Forelimb muscle (tissue), 1 donor: ENCODE measurements around the gene RASA4. TPM values are rescaled to one million over a fixed set of nuclear protein-coding genes. Genes with fewer than 3 reads are reported as not detected.
"Not testable (repeated sequence)": the region's sequence is repeated elsewhere in the genome, so short reads cannot be mapped to it uniquely, and the experiment has no call there.

Experiments
- DNase-seq: peaks from one replicate; pipeline ENCODE4 v3.0.0-alpha.2; 2013; ENCODE audit warnings: low read depth
- polyA plus RNA-seq: library from polyadenylated mRNA; unstranded; fragments of 120-200 nt; gene quantifications from one replicate; pipeline ENCODE4 v1.2.1, GENCODE V29; 2013; ENCODE audit not compliant: insufficient read length

Gene RASA4
- polyA plus RNA-seq, result 38.6 TPM

DNA sequence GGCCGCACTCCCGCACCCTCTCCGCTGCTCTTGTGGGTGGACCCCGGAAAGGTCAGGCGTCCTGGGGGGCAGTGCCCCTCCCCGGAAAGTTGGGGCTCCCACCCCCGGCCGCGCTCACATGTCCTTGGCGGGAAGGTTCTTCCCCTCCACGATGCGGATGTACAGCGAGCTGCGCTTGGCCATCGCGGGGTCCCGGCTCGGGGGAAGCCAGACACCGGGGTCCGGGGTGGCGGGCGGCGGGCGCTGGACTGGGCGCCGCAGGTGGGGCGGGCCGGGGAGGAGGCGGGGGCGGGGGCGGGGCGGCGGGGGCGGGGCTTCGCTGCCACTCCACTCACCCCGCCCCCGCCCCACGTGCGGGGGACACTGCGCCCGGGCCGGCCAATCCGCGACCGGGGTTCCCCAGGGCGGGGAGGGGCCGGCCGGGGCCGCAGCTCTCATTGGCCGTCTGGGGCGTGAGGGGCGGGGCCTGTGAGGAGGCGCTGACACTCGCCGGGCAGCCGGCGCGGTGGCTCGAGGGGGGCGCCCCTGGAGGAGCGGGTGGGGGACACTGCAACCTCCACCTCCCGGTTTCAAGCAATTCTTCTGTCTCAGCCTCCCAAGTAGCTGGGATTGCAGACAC is at the start of gene RASA4:
TSS of gene RASA4 (minus strand) at position 250 of the 619 bp plus-strand sequence. CDS start at position 183, 67 bp downstream.
- not testable (repeated sequence) for DNase-seq

DNA sequence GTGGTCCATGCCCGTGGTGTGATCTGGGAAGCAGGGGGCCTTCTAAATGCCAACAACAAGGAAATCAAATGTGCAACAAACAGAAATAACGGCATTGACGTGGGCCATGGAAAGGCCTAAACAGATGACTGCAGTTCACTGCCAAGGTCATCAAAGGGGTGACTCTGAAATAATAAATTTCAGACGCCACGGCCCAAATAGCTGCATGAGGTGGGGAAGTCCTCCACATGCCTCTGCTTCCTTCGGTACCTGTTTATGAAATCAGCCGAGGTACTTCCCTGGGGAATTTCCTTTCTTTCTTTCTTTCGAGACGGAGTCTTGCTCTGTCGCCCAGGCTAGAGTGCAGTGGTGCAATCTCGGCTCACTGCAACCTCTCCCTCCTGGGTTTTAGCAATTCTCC is 48.2 kb upstream of the RASA4 start:
- DNase-seq, result not testable (repeated sequence)

DNA sequence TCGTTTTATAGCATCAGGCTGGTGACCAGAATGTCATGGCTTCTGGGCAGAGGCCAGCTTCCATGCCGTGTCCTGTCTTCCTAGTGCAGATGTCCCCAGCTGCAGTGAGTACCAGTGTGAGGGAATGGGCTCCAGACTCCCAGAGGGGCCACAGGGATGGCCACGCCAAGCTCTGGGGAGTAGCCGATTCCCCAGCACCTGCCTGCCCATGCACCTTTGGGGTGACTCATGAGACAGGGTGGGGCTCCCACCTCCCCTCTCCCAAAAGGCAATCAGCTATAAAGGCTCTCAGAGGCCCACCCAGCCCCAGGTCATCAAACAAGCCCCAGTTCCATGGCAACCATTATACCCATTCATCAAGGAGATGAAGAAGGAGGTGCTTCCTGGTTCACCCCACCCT is 33.4 kb upstream of the RASA4 start, which contains the start of gene SPDYE2B:
TSS of gene SPDYE2B (plus strand) at position 396 of the 400 bp plus-strand sequence. CDS start 2,030 bp downstream, outside the sequence.
- DNase-seq, result not testable (repeated sequence)

DNA sequence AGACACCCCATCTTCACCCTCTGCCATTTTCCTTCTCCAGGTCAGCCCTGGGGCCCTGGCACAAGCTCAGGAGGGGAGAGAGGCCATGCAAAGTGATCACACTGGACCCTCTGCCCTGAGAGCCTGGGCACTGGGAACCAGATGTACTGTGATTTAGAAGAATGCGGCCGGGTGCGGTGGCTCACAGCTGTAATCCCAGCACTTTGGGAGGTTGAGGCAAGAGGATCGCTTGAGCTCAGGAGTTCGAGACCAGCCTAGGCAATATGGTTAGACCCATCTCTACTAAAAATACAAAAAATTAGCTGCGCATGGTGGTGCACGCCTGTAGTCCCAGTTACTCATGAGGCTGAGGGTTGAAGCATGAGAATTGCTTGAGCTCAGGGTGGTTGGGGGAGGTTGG is 31.3 kb upstream of the RASA4 start:
- not testable (repeated sequence) for DNase-seq

DNA sequence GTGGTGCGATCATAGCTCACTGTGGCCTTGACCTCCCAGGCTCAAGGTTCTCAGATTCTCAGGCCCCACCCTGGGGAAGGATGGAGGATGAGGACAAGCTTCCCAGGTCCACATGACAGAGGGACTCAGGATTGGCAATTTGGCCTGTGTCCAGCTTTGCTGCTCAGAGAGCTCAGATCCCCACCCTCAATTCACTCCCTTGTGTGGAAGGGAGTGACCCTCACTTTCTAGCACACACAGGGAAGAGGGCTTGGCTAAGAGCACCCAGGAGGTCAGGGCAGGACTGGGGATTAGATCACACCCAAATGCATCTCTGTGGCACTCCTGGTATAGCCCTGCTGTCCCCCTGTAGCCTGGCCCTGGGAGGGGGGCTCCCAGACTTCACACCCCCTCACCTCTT is 26.8 kb upstream of the RASA4 start:
- DNase-seq, result not testable (repeated sequence)

DNA sequence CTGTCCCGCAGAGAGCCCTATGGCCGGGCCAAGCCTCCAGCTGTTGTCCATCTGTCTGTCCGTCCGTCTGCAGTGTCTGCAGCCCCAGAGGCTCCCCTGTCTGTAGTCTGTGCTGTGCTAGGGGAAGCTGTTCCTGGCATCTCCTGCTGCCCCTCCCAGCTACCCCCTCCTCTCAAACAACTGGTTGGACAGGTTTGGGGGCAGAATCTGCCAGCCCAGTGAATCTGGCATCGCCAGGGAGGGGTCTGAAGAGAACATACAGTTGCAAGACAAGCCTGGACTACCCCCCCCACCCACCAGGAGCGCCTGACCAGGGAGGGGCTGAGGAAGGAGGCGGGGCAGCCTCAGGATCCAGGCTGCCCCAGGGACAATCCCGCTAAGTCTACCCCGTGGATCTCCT is 26.1 kb upstream of the RASA4 start, which contains the start of gene UPK3BL1:
TSS of gene UPK3BL1 (minus strand) at position 101 of the 400 bp plus-strand sequence. CDS start at position 51, 50 bp downstream.
- DNase-seq, result not testable (repeated sequence)

DNA sequence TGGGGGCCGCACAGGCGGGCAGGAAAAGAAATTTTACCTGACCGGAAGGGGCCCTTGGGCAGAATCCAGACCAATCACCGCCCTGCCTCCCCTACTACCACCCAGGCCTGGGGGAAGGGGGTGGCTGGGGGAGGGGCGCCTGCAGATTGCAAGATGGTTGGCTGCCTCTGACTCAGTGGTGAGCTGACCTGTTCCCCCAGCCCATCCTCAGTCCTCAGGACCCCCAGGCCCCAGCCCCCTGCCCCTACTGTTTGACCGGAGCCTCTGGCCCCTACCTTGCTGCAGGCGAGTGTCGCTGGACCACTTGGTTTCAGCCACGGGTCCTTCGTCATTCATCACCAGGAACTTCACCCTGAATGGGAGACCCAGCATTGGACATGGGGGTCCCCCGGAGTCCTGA is 22.3 kb upstream of the RASA4 start:
- DNase-seq, result not testable (repeated sequence)

DNA sequence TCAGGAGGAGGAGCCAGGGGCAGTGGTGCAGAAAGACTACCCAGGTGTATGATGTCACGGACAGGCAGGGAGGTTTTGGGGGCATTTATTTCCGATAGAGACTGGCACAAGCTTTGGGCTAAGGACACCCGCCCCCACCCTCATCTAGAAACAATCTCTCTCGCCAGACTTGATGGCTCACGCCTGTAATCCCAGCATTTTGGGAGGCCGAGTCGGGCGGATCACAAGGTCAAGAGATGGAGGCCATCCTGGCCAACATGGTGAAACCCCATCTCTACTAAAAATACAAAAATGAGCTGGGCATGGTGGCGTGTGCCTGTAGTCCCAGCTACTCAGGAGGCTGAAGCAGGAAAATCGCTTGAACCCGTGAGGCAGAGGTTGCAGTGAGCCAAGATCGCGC is 20.4 kb upstream of the RASA4 start:
- not testable (repeated sequence) for DNase-seq

DNA sequence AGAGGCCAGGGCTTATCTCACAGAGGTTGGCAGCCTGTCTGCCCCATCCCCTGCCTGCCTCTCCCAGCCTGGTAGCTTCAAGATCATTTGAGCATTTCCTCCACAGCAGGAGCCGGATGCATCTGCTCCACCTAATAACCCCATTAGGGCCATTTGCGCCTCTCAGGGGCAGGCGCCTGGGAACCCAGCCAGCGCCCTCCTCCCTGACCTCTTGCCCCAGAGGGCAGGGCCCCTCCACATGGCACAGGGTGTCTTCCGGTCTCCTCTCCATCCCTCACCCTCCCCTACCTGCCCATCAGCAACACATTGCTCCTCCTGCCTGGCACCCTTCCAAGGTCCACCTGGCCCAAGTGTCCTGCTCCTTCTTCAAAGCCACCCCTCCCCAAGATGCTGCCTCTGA is 18.8 kb upstream of the RASA4 start:
- DNase-seq, result not testable (repeated sequence)

DNA sequence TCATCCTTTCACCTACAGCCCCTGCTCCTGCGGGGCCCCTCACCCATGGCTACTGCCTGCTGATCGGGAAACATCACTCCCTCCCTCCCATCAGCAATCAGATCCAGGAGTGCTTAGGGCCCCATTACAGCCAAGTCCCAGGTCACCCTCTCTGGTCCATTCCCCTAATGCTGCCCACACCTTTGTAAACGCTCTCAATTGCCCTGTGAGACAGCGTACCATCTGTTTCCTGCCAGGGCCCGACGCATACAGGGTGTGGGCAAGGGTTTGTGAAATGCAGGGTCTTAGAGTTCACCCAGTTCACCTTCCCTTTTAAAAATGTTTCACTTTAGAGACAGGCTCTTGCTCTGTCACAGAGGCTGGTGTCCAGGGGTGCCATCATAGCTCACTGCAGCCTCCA is 17.7 kb upstream of the RASA4 start:
- not testable (repeated sequence) for DNase-seq

DNA sequence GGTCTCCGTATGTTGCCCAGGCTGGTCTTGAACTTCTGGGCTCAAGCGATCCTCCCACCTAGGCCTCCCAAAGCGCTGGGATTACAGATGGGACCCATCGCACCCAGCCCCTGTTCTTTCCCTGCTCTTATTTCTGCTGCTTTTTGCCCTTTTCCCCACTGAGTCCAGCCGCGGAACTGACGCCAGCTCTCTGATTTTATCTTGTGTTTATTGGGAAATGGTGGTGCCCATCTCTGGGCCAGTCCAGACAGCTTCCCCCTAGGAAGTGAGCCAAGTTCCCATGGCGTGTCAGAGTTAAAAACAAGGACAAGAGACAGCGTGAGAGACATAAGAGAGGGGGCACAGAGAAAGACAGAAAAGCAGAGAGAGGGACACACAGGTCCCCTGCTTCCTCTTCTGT is 14.1 kb upstream of the RASA4 start:
- DNase-seq, result not testable (repeated sequence)

DNA sequence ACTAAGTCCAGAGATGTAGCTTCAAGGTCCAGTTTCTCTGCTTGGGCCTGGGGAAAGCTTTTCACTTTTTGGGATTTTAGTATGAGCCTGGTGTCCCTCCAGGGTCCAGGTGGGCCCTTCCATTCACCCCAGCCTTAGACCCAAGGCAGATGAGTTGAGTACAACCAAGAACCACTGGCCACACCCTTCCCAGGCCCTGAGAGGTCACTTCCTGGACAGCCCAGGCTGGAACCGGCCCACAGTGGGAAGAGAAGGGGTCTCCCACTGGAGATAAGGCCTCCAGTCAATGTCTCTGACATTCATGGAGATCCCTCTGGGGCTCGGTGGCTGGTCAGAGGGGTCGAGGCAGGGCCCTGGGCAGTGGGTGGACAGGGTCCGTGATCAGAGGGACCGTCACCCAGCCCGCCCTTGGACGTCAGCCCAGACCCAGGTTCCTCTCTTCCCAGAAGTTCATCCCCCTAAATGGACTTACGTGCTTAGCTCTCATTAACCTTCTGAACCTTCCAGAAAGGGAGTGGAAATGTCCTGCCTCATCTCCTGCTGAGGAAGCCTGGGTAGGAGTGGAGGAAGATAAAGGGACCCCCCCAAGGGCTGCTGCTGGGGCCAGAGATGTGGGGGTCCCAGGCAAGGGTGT is 10.8 kb upstream of the RASA4 start:
- DNase-seq, result not testable (repeated sequence)

DNA sequence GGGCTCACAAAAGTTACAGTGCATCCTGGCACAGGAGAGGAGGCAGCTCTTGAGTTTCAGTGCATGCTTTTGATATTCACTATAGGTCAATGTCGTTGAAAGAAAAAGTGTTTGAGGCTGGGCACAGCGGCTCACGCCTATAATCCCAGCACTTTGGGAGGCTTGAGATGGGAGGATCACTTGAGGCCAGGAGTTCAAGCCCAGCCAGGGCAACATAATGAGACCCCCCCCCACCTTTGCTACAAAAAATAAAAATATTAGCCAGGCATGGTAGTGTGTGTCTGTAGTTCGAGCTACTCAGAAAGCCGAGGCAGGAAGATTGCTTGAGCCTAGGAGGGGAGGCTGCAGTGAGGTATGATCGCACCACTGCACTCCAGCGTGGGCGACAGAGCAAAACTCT is 1.6 kb upstream of the RASA4 start:
- DNase-seq, result not testable (repeated sequence)

DNA sequence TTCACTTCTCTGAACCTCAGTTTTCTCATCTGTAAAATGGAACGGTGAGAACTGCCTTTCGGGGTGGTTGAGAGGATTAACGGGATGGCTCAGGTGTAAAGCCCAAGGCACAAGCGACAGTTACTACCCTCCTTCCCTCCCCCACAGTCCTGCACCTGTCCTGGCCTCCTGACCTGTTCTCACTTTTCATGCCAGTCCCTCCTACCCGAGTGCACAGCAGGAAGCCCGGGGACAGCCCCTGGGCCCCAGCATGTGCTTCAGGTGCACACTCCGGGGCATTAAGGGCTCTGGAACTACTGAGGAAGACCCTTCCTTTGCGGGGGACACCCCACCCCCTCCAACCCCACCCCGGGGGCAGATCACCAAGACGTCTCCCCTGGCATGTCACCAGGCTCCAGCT is 626 bp downstream of the RASA4 start:
- DNase-seq, result not testable (repeated sequence)

DNA sequence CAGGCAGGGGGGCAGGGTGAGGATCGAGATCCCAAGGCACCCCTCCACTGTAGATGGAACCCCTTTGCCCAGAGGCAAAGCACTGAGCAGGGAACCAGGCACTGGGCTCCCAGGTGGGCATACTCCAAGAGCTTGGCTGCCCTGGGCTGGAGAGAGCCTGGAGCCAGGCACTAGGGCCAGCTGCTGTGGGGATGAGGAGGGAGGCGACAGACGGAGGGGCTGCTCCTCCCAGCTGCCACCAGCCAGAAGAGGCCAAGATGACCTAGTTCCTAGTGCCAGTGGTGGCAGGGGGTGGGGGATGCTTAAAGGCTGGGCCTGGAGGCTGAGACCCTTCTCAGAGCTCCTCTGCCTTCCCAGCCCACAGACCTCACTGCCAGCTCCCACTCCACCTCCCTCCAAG is 1.7 kb downstream of the RASA4 start:
- not testable (repeated sequence) for DNase-seq

DNA sequence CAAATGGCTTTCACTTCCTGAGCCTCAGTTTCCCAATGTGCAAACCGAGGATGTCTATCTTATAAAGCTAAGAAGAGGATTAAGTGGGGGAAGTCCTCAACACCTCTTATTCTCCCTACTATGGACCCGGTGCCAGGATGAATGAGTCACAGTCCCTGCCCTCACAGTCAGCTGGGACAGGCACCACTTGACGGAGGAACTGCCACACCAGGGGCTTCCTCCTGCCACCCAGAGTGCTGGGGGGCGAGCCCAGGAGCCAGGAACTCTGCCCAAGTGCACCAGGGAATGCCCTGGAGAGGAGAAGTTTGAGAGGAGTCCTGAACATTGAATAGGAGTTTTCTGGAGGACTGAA is 2.2 kb downstream of the RASA4 start:
- not testable (repeated sequence) for DNase-seq

DNA sequence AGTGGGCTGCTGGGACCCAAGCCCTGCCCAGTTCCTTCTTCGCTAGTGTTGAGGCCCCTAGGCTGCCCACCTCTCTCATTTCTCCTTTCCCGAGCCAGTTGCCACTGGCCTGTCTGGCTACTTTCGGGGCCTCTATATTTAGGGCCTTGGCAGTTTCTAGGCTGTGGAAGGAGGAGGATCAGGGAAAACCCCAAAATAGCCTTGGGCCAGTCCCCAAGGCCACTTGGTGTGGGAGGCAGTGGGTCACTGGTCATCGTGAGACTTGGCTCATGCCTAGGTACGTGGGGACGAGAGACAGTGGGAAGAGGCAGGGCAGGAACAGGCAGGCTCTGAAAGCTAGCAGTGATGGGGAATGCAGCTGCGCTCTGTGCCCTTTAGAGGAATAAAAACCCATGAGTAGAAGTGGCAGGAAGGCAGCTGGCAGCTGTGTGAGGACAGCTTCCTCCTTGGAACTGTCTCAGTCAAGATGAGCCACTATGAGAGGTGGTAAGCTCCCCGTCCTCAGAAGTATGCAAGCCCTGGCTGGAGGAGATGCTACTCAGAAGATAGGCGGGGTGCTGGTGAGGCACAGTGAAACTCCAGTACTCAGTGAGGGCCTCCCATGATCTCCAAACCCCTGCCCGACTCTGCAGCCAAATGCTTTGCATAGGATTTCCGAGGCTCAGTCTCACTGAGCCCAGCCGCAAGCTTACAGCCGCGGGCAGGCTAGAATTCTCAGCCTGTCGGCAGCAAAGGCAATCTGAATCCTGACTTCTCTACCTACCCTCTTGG is 2.8 kb downstream of the RASA4 start:
- not testable (repeated sequence) for DNase-seq

DNA sequence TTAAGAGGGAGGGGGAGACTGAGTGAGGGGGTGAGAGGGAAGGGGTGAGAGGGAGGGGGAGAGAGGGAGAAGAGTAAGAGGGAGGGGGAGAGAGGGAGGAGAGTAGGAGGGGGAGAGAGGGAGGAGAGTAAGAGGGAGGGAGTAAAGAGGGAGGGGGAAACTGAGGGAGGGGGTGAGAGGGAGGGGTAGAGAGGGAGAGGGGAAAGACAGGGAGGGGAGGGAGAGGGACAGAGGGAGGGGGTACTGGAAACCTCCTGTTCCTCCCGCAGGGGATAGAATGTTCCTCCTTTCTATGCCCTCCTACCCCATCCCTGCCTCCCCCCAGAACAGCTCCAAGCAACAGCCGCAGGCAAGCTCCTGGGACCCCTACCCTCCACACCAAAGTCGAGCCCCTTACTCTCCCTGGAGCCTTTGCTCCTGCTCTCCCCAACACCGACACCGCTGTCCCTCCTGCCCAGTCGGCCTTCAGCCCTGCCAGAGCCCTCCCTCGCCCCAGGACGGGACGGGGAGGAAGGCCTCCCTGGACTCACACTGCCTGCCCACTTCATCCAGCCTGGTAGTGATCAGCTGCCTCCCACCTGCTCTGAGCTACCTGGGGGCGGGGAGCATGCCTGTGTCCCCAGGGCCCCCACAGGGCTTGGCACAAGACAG is 4.8 kb downstream of the RASA4 start:
- DNase-seq, result not testable (repeated sequence)

DNA sequence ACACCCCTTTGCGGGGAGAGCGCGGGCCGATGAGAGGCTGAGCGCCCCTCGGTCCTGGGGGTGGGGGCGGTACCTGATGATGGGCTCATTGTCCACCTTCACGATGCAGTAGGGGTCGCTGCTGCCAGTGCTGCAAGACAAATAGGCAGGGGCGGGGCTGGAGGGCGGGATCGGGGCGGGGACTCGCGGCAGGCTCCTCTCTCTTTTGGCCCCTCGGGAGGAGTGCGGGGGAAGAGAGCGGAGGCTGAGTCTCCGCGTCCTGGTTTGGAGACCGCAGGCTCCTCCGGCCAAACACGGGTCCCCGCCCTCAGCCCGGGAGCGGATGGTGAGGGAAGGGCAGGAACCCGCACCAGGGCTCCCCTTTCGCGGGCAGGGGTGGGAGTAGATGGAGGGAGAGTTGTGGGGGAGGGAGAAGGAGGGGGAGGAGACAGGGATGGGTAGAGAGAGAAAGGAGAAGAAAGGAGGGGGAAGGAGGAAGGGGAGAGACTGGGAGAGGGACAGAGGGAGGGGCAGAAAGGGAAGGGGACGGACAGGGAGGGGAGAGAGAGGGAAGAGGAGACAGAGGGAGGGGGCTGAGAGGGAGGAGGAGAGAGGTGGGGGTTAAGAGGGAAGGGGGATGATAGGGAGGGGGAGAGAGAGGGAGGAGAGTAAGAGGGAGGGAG is 5.4 kb downstream of the RASA4 start:
- DNase-seq, result not testable (repeated sequence)

DNA sequence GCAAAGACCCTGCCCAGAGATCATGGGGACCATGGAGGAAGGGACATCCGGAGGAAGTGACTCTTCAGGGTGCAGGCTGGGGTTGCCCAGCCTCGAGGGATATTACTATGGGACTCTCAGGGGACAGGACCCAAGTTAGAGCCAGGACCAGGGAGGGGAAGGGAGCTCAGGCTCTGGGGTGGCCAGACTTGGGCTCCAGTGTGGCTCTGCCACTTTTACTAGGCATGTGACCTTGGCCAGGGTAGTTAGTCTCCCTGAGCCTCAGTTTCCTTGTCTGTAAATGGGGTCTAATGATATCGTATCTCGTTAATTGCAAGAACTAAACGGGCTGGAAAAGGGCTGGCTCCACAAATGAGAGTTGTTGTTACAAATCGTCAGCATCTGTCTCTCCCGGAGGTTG is 6.1 kb downstream of the RASA4 start:
- not testable (repeated sequence) for DNase-seq

DNA sequence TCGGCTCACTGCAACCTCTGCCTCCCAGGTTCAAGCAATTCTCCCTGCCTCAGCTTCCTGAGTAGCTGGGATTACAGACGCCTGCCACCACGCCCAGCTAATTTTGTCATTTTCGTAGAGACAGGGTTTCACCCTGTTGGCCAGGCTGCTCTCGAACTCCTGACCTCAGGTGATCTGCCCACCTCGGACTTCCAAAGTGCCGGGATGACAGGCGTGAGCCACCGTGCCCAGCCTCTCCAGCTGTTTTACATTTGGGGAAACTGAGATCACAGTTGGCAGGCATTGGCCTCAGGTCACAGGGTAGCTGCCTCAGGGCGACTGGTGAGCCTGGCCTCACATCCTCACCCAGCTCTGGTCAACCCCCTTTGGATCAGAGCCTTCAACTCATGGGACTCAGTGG is 6.8 kb downstream of the RASA4 start:
- not testable (repeated sequence) for DNase-seq
